HEK293 (cell line): Measurements from ENCODE around the gene MTMR11.
"Not testable (repeated sequence)": the region's sequence is repeated elsewhere in the genome, so short reads cannot be mapped to it uniquely, and the experiment has no call there.

ENCODE experiments used
- CTCF ChIA-PET: fragments of 350-600 bp; formaldehyde crosslinking; extraction: SDS; loops from one replicate; lab custom pipeline; 2021; ENCODE audit warnings: antibody characterized with exemption; lab: Yijun Ruan, JAX
- POLR2A ChIA-PET: fragments of 300-600 bp; formaldehyde crosslinking; extraction: SDS; loops from one replicate; lab custom pipeline; 2020; ENCODE audit warnings: antibody characterized with exemption, inconsistent platforms; lab: Yijun Ruan, JAX
- H3K27ac ChIP-seq: fragments of 200-500 bp; sonication (Bioruptor generic); 2 replicates; pipeline ENCODE4 v1.5.1; 2014; ENCODE audit warnings: low read depth, low read length, control low read depth, inconsistent platforms; ENCODE audit errors: extremely low read depth
- H3K36me3 ChIP-seq, 2 experiments: fragments of 200-500 bp in 1 of 2; sonication (Bioruptor generic) in 1 of 2; 1 replicate in 1 of 2; 2 replicates in 1 of 2; pipeline ENCODE4 v1.5.1; 2014 to 2017; ENCODE audit warnings: inconsistent platforms in 2 of 2, low read length in 2 of 2; ENCODE audit not compliant: control insufficient read depth in 2 of 2, insufficient read depth in 1 of 2
- H3K4me1 ChIP-seq: fragments of 200-500 bp; sonication (Bioruptor generic); 2 replicates; pipeline ENCODE4 v1.5.1; 2014; ENCODE audit warnings: mild to moderate bottlenecking, low read length, inconsistent platforms; ENCODE audit not compliant: control insufficient read depth, insufficient read depth
- H3K4me3 ChIP-seq: 2 replicates; pipeline ENCODE4 v1.5.1; 2011; ENCODE audit warnings: low read depth, mild to moderate bottlenecking, control low read depth, low read length, moderate library complexity
- H3K9me3 ChIP-seq: fragments of 200-500 bp; sonication (Bioruptor generic); 2 replicates; pipeline ENCODE4 v1.5.1; 2014; ENCODE audit warnings: low read depth, low read length, inconsistent platforms; ENCODE audit not compliant: control insufficient read depth, insufficient read depth
- HOXA7 ChIP-seq: sonication (generic); formaldehyde crosslinking; IDR thresholded peaks from 2 replicates; pipeline ENCODE4 v1.8.1; 2022; ENCODE audit warnings: missing genetic modification reagents, borderline replicate concordance
- IKZF3 ChIP-seq: fragments of 450-650 bp; IDR thresholded peaks from 2 replicates; pipeline ENCODE4 v1.5.0; 2018; ENCODE audit warnings: missing biosample characterization, mild to moderate bottlenecking, missing genetic modification characterization, moderate library complexity
- PRDM10 ChIP-seq: fragments of 450-650 bp; formaldehyde crosslinking; IDR thresholded peaks from 2 replicates; pipeline ENCODE4 v1.5.1; 2016; ENCODE audit warnings: missing biosample characterization, missing genetic modification characterization
- YY2 ChIP-seq: fragments of 450-650 bp; formaldehyde crosslinking; IDR thresholded peaks from 2 replicates; pipeline ENCODE4 v1.5.1; 2016; ENCODE audit warnings: missing biosample characterization, missing genetic modification characterization
- ZBTB17 ChIP-seq: fragments of 450-650 bp; formaldehyde crosslinking; IDR thresholded peaks from 2 replicates; pipeline ENCODE4 v1.5.1; 2016; ENCODE audit warnings: missing biosample characterization, missing genetic modification characterization
- ZBTB20 ChIP-seq: fragments of 450-650 bp; formaldehyde crosslinking; IDR thresholded peaks from 2 replicates; pipeline ENCODE4 v1.5.1; 2016; ENCODE audit warnings: missing biosample characterization, missing genetic modification characterization
- ZBTB44 ChIP-seq: fragments of 450-650 bp; IDR thresholded peaks from 2 replicates; pipeline ENCODE4 v1.5.1; 2018; ENCODE audit warnings: missing biosample characterization, mild to moderate bottlenecking, missing genetic modification characterization
- ZNF335 ChIP-seq: fragments of 450-650 bp; formaldehyde crosslinking; conservative IDR thresholded peaks from 2 replicates; pipeline ENCODE4 v1.5.1; 2016; ENCODE audit warnings: missing biosample characterization, missing genetic modification characterization
- ZNF362 ChIP-seq: fragments of 450-650 bp; formaldehyde crosslinking; IDR thresholded peaks from 2 replicates; pipeline ENCODE4 v1.5.1; 2016; ENCODE audit warnings: missing biosample characterization, missing genetic modification characterization
- ZNF394 ChIP-seq: fragments of 450-650 bp; formaldehyde crosslinking; IDR thresholded peaks from 2 replicates; pipeline ENCODE4 v1.5.1; 2016; ENCODE audit warnings: missing biosample characterization, missing genetic modification characterization, mild to moderate bottlenecking, moderate library complexity, borderline replicate concordance
- ZNF433 ChIP-seq: fragments of 450-650 bp; formaldehyde crosslinking; IDR thresholded peaks from 2 replicates; pipeline ENCODE4 v1.5.1; 2016; ENCODE audit warnings: missing biosample characterization, missing genetic modification characterization, low read depth
- ZNF529 ChIP-seq: fragments of 450-650 bp; formaldehyde crosslinking; IDR thresholded peaks from 2 replicates; pipeline ENCODE4 v1.5.1; 2017; ENCODE audit warnings: missing genetic modification characterization, missing biosample characterization; ENCODE audit not compliant: insufficient replicate concordance
- ZNF558 ChIP-seq: fragments of 450-650 bp; formaldehyde crosslinking; IDR thresholded peaks from 2 replicates; pipeline ENCODE4 v1.5.1; 2016; ENCODE audit warnings: missing biosample characterization, missing genetic modification characterization
- ZNF791 ChIP-seq: fragments of 450-650 bp; formaldehyde crosslinking; IDR thresholded peaks from 2 replicates; pipeline ENCODE4 v1.5.1; 2016; ENCODE audit warnings: missing biosample characterization, missing genetic modification characterization
- TF ChIP-seq, protein P1 (sequence below): fragments of 450-650 bp; formaldehyde crosslinking; IDR thresholded peaks from 2 replicates; pipeline ENCODE4 v1.5.1; 2016; ENCODE audit warnings: missing biosample characterization, missing genetic modification characterization
- TF ChIP-seq, protein P2 (sequence below): fragments of 450-650 bp; formaldehyde crosslinking; IDR thresholded peaks from 2 replicates; pipeline ENCODE4 v1.5.1; 2016; ENCODE audit warnings: missing biosample characterization, missing genetic modification characterization
- TF ChIP-seq, protein P3 (sequence below): fragments of 450-650 bp; formaldehyde crosslinking; IDR thresholded peaks from 2 replicates; pipeline ENCODE4 v1.5.1; 2016; ENCODE audit warnings: missing biosample characterization, missing genetic modification characterization, borderline replicate concordance

MTMR11 gene

GRCh38 chr1:149940427-149940826, 3.7 kb upstream of the MTMR11 start:
- TF ChIP-seq ZNF433 (tag by site-specific recombination) = no peak
- TF ChIP-seq ZBTB44 (tag by site-specific recombination) = no peak
- no peak for TF ChIP-seq ZNF529 (tag by site-specific recombination)
- no peak for TF ChIP-seq ZBTB17
- TF ChIP-seq, protein P1, sequence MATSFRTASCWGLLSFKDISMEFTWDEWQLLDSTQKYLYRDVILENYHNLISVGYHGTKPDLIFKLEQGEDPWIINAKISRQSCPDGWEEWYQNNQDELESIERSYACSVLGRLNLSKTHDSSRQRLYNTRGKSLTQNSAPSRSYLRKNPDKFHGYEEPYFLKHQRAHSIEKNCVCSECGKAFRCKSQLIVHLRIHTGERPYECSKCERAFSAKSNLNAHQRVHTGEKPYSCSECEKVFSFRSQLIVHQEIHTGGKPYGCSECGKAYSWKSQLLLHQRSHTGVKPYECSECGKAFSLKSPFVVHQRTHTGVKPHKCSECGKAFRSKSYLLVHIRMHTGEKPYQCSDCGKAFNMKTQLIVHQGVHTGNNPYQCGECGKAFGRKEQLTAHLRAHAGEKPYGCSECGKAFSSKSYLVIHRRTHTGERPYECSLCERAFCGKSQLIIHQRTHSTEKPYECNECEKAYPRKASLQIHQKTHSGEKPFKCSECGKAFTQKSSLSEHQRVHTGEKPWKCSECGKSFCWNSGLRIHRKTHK = no peak
- peak; percentile 98 for TF ChIP-seq PRDM10 (tag by site-specific recombination)
- TF ChIP-seq IKZF3 = no peak
- TF ChIP-seq YY2 (tag by site-specific recombination) = no peak
- TF ChIP-seq ZNF394 (tag by site-specific recombination) = peak; percentile 63; the same call in 1 of the 2 replicates
- H3K27ac ChIP-seq = no peak overlapping the region
- ChIA-PET CTCF (interaction anchor here (0.6 to 1.2 kb wide), 4 partner anchors 10 to 117 kb away, joined by 3 to 10 read pairs (median 4); no protein-coding TSS in a partner anchor), POLR2A (interaction anchor here (4.3 kb wide), 1 partner anchor 52 kb away, joined by 48 read pairs; a partner anchor contains a TSS)
- no peaks in the 10 kb centered on the region for H3K9me3 ChIP-seq
- H3K36me3 ChIP-seq = peaks cover 0 to 21% of the 10 kb centered on the region in 2 experiments; a peak in 1 of 3 replicates
- peaks cover 6% of the 10 kb centered on the region; the same call in 1 of the 2 replicates for H3K4me1 ChIP-seq
- no peak overlapping the region for H3K4me3 ChIP-seq

DNA sequence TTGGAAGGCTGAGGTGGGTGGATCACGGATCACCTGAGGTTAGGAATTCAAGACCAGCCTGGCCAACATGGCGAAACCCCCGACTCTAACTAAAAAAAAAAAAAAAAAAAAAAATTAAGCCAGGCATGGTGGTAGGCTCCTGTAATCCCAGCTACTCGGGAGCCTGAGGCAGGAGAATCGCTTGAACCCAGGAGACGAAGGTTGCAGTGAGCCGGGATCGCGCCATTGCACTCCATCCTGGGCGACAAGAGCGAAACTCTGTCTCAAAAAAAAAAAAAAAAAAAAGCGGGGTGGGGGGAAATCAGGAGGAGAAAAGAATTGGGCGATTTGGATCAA, 2.0 kb upstream of the MTMR11 start:
- not testable (repeated sequence) for H3K9me3 ChIP-seq, H3K4me1 ChIP-seq
- H3K27ac ChIP-seq = peak overlapping the region; percentile 62
- CTCF ChIA-PET = interaction anchor here (0.9 kb wide), 1 partner anchor 23 kb away, joined by 3 read pairs; no protein-coding TSS in a partner anchor
- H3K36me3 ChIP-seq = peaks cover 0 to 11% of the 10 kb centered on the region in 2 experiments; a peak in 1 of 3 replicates
- POLR2A ChIA-PET = interaction anchor here (0.6 to 4.3 kb wide), 9 partner anchors 9 to 405 kb away, joined by 3 to 48 read pairs (median 3); a partner anchor contains a TSS
- TF ChIP-seq ZNF362 (tag by site-specific recombination) (peak; percentile 97), ZNF335 (tag by site-specific recombination) (peak; percentile 72)
- H3K4me3 ChIP-seq = peak overlapping the region; percentile 41

DNA sequence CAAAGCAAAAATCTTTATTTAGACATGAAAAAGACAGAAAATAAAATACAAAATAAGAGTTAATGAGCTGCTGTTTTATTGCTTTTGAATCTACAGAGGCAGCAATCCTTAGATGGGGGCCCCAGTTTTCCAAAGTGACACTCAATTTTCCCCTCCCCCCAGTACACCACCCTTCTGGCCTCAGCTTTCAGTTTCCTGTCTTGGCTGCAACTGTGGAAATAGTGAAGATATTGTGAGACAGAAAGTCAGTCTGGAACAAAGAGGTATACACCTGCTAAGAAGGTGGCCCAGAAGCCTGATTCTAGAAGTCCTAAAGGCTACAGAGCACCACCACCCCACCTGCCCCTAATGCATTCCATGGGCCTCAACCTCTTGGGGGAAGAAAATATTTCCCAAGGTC, 1.1 kb upstream of the MTMR11 start:
- peaks cover 6% of the 10 kb centered on the region; the same call in 1 of the 2 replicates for H3K4me1 ChIP-seq
- POLR2A ChIA-PET = interaction anchor here (2.3 to 4.3 kb wide), 2 partner anchors 9 to 50 kb away, joined by 20 to 48 read pairs; partner anchors contain the start of gene SF3B4
- H3K4me3 ChIP-seq = no peak overlapping the region
- no peaks in the 10 kb centered on the region for H3K9me3 ChIP-seq
- H3K27ac ChIP-seq = peak overlapping the region; percentile 10; the same call in 1 of the 2 replicates
- CTCF ChIA-PET = interaction anchor here (0.6 to 0.7 kb wide), 2 partner anchors 120 to 231 kb away, joined by 3 to 4 read pairs; no protein-coding TSS in a partner anchor
- H3K36me3 ChIP-seq = peaks cover 0 to 14% of the 10 kb centered on the region in 2 experiments; a peak in 1 of 3 replicates
- TF ChIP-seq HOXA7 (CRISPR knock-in tag) = no peak
- TF ChIP-seq, protein P2, sequence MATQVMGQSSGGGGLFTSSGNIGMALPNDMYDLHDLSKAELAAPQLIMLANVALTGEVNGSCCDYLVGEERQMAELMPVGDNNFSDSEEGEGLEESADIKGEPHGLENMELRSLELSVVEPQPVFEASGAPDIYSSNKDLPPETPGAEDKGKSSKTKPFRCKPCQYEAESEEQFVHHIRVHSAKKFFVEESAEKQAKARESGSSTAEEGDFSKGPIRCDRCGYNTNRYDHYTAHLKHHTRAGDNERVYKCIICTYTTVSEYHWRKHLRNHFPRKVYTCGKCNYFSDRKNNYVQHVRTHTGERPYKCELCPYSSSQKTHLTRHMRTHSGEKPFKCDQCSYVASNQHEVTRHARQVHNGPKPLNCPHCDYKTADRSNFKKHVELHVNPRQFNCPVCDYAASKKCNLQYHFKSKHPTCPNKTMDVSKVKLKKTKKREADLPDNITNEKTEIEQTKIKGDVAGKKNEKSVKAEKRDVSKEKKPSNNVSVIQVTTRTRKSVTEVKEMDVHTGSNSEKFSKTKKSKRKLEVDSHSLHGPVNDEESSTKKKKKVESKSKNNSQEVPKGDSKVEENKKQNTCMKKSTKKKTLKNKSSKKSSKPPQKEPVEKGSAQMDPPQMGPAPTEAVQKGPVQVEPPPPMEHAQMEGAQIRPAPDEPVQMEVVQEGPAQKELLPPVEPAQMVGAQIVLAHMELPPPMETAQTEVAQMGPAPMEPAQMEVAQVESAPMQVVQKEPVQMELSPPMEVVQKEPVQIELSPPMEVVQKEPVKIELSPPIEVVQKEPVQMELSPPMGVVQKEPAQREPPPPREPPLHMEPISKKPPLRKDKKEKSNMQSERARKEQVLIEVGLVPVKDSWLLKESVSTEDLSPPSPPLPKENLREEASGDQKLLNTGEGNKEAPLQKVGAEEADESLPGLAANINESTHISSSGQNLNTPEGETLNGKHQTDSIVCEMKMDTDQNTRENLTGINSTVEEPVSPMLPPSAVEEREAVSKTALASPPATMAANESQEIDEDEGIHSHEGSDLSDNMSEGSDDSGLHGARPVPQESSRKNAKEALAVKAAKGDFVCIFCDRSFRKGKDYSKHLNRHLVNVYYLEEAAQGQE (tag by site-specific recombination) = no peak
- no peak for TF ChIP-seq ZBTB20 (tag by site-specific recombination)
- TF ChIP-seq ZNF791 (tag by site-specific recombination) = no peak
- TF ChIP-seq, protein P3, sequence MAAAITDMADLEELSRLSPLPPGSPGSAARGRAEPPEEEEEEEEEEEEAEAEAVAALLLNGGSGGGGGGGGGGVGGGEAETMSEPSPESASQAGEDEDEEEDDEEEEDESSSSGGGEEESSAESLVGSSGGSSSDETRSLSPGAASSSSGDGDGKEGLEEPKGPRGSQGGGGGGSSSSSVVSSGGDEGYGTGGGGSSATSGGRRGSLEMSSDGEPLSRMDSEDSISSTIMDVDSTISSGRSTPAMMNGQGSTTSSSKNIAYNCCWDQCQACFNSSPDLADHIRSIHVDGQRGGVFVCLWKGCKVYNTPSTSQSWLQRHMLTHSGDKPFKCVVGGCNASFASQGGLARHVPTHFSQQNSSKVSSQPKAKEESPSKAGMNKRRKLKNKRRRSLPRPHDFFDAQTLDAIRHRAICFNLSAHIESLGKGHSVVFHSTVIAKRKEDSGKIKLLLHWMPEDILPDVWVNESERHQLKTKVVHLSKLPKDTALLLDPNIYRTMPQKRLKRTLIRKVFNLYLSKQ = no peak
- no peak for TF ChIP-seq ZNF558 (tag by site-specific recombination)
